ENCODE data around the gene PIF1. TPM values are rescaled to one million over a fixed set of nuclear protein-coding genes. Genes with fewer than 3 reads are reported as not detected.
"Not testable (repeated sequence)": the region's sequence is repeated elsewhere in the genome, so short reads cannot be mapped to it uniquely, and the experiment has no call there.

The PIF1 gene
- polyA plus RNA-seq, 1 donor from 2014 or later: 2.4 TPM

GRCh38 chr15:64809649-64810496 is 15.6 kb downstream of the PIF1 start:
- H3K27ac Mint-ChIP-seq: peak overlapping the region in 1 of 3 donors; percentile 58
- H3K9me3 Mint-ChIP-seq: no peaks in the 10 kb centered on the region
- H3K27me3 Mint-ChIP-seq: peaks cover 1% of the 10 kb centered on the region
- H3K4me3 Mint-ChIP-seq: no peak overlapping the region
- H3K36me3 Mint-ChIP-seq: peaks cover 2% of the 10 kb centered on the region
- peaks cover 4 to 10% (median 6%) of the 10 kb centered on the region in 3 donors for H3K4me1 Mint-ChIP-seq

GRCh38 chr15:64808785-64809453 is 16.5 kb downstream of the PIF1 start:
- peaks cover 1% of the 10 kb centered on the region for H3K27me3 Mint-ChIP-seq
- H3K36me3 Mint-ChIP-seq: peaks cover 2% of the 10 kb centered on the region
- no peak overlapping the region for H3K4me3 Mint-ChIP-seq
- H3K4me1 Mint-ChIP-seq: peaks cover 4 to 10% (median 5%) of the 10 kb centered on the region in 3 donors
- no peaks in the 10 kb centered on the region for H3K9me3 Mint-ChIP-seq
- no peak overlapping the region for H3K27ac Mint-ChIP-seq

DNA sequence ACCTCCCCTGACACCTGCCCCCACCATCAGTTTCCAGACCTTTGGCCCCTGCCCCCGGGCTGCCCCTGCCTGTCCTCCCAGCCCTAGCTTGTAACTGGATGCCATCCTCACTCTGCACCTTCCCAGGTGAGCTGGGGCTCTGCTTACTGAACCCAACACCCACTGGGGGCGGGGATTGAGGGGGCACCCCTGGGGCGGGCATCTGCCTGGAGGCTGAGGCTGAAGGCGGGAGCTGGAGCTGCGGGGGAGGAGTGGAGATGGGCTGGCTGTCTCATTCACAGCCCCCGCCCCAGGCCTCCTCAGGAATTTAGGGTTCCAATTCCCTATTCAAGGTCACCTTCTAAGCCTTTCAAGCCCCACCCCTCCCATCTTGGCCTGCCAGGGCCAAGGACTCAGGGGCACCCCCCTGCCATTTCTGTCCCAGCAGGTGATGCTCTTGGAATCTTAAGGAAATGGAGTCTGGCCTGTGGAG is 17.7 kb downstream of the PIF1 start:
- Mint-ChIP-seq H3K4me1 (peaks cover 1 to 5% (median 5%) of the 10 kb centered on the region in 3 donors), H3K9me3 (no peaks in the 10 kb centered on the region), H3K27ac (no peak overlapping the region), H3K36me3 (no peaks in the 10 kb centered on the region), H3K27me3 (peaks cover 1% of the 10 kb centered on the region), H3K4me3 (peak overlapping the region in 1 of 4 donors; percentile 28)

GRCh38 chr15:64807051-64807749 is 18.2 kb downstream of the PIF1 start:
- Mint-ChIP-seq H3K27me3 (peaks cover 1% of the 10 kb centered on the region), H3K36me3 (no peaks in the 10 kb centered on the region), H3K27ac (no peak overlapping the region), H3K4me1 (peaks cover 2 to 6% (median 5%) of the 10 kb centered on the region in 3 donors), H3K4me3 (peak overlapping the region in 1 of 4 donors; percentile 39), H3K9me3 (no peaks in the 10 kb centered on the region)

GRCh38 chr15:64806509-64806908 is 18.9 kb downstream of the PIF1 start:
- H3K4me1 Mint-ChIP-seq: peaks cover 2 to 8% (median 5%) of the 10 kb centered on the region in 3 donors
- no peaks in the 10 kb centered on the region for H3K9me3 Mint-ChIP-seq
- no peak overlapping the region for H3K4me3 Mint-ChIP-seq
- no peaks in the 10 kb centered on the region for H3K36me3 Mint-ChIP-seq
- no peak overlapping the region for H3K27ac Mint-ChIP-seq
- H3K27me3 Mint-ChIP-seq: peaks cover 1% of the 10 kb centered on the region

DNA sequence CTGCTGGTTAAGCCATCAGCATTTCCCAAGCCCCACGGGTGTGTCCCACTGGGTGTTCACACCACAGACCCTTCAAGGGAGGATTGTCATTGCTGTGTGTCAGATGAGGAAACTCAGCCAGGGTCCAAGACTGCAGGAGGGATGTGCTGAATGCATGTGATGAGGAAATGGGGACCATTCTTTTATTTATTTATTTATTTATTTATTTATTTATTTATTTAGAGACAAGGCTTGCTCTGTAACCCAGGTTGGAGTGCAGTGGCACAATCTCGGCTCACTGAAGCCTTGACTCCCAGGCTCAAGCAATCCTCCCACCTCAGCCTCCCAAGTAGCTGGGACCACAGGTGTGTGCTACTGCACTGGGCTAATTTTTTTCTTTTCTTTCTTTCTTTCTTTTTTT is 20.8 kb downstream of the PIF1 start:
- Mint-ChIP-seq H3K9me3 (no peaks in the 10 kb centered on the region), H3K27ac (no peak overlapping the region), H3K4me1 (peaks cover 0 to 9% (median 1%) of the 10 kb centered on the region in 3 donors), H3K36me3 (no peaks in the 10 kb centered on the region), H3K4me3 (no peak overlapping the region), H3K27me3 (peaks cover 1% of the 10 kb centered on the region)

DNA sequence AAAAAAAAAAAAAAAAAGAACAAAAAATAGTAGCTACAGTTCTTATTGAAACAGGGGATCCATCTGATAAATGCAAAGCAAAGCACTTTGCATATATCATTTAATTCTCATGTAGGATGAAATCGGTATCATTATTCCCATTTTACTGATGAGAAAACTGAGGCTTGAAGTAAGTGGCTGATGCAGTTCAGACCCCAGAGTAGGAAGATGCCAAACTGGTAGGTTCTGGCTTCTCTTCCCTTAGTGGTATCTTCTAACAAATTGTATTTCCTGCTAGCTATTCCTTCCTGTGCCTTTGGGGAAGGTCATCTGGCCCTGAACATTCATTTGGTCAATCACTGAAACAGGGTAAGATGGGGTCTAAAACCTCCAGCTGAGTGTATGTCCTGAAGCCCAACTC is 21.9 kb downstream of the PIF1 start:
- Mint-ChIP-seq H3K4me3 (no peak overlapping the region), H3K27me3 (no peaks in the 10 kb centered on the region), H3K9me3 (no peaks in the 10 kb centered on the region), H3K27ac (no peak overlapping the region), H3K4me1 (peaks cover 0 to 9% (median 1%) of the 10 kb centered on the region in 3 donors), H3K36me3 (no peaks in the 10 kb centered on the region)

GRCh38 chr15:64800476-64800875 is 25.0 kb downstream of the PIF1 start:
- Mint-ChIP-seq H3K27ac (peak overlapping the region in 1 of 3 donors; percentile 33), H3K4me1 (peaks cover 0 to 9% (median 1%) of the 10 kb centered on the region in 3 donors), H3K9me3 (no peaks in the 10 kb centered on the region), H3K4me3 (no peak overlapping the region), H3K27me3 (no peaks in the 10 kb centered on the region), H3K36me3 (no peaks in the 10 kb centered on the region)

DNA sequence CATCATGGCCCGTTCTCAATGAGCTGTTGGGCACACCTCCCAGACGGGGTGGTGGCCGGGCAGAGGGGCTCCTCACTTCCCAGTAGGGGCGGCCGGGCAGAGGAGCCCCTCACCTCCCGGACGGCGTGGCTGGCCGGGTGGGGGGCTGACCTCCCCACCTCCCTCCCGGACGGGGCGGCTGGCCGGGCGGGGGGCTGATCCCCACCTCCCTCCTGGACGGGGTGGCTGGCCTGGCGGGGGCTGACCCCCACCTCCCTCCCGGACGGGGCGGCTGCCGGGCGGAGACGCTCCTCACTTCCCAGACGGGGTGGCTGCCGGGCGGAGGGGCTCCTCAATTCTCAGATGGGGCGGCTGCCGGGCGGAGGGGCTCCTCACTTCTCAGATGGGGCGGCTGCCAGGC is 26.5 kb downstream of the PIF1 start:
- H3K27ac Mint-ChIP-seq, H3K4me3 Mint-ChIP-seq, H3K9me3 Mint-ChIP-seq, H3K36me3 Mint-ChIP-seq, H3K4me1 Mint-ChIP-seq, H3K27me3 Mint-ChIP-seq: not testable (repeated sequence)

- H3K27ac Mint-ChIP-seq, H3K27me3 Mint-ChIP-seq, H3K36me3 Mint-ChIP-seq, H3K9me3 Mint-ChIP-seq, H3K4me1 Mint-ChIP-seq, H3K4me3 Mint-ChIP-seq: not testable (repeated sequence)
Observed at GRCh38 chr15:64795921-64796320, 29.5 kb downstream of the PIF1 start.

- H3K36me3 Mint-ChIP-seq, H3K4me1 Mint-ChIP-seq, H3K27ac Mint-ChIP-seq, H3K9me3 Mint-ChIP-seq, H3K4me3 Mint-ChIP-seq, H3K27me3 Mint-ChIP-seq: not testable (repeated sequence)
Observed at GRCh38 chr15:64795299-64795698, 30.1 kb downstream of the PIF1 start.

GRCh38 chr15:64792282-64792681 is 33.2 kb downstream of the PIF1 start:
- Mint-ChIP-seq H3K27ac (no peak overlapping the region), H3K27me3 (no peaks in the 10 kb centered on the region), H3K36me3 (no peaks in the 10 kb centered on the region), H3K4me1 (no peaks in the 10 kb centered on the region), H3K9me3 (no peaks in the 10 kb centered on the region), H3K4me3 (no peak overlapping the region)

DNA sequence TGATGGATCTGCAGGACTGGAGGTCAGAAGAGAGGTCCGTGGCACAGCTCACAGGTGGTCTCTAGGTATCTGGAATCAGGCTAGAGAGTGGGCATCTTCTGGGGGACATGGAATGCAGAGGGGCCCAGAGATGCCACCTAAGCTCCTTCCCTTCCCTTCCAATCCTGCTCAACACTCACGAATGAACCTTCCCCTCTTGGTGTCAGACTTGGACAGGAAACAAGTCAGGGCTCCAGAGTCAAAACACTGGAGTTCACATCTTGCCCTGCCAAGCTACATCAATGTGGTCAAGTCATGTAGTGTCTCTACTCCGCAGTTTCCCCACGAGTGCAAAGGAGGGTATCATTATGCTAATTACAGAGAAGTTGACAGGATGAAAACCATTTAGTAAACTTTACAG is 34.0 kb downstream of the PIF1 start:
- Mint-ChIP-seq H3K4me3 (no peak overlapping the region), H3K9me3 (no peaks in the 10 kb centered on the region), H3K27me3 (no peaks in the 10 kb centered on the region), H3K4me1 (no peaks in the 10 kb centered on the region), H3K27ac (no peak overlapping the region), H3K36me3 (no peaks in the 10 kb centered on the region)

GRCh38 chr15:64783796-64784195 is 41.7 kb downstream of the PIF1 start:
- Mint-ChIP-seq H3K27ac (no peak overlapping the region), H3K4me3 (no peak overlapping the region), H3K27me3 (no peaks in the 10 kb centered on the region), H3K4me1 (peaks cover 0 to 11% (median 7%) of the 10 kb centered on the region in 3 donors), H3K9me3 (no peaks in the 10 kb centered on the region), H3K36me3 (peaks cover 2% of the 10 kb centered on the region)

DNA sequence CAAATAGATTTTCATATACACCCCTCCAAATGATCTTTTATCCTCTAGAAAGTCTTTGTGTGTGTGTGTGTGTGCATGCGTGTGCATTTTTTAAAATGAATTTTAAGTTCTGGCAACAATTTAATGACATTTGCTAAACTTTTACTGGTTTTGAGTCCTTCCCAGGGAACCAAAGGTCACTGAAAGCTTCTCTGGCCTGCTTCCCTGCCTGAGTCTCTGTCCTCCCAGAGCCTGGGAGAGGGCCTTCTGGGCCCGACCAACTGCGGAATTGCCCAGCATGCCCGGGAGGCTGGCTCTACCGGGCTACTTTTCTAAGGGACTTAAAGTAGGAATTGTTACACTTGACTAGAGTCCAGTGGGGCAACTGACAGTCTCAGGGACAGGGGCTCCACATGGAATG is 42.7 kb downstream of the PIF1 start:
- peaks cover 2% of the 10 kb centered on the region for H3K36me3 Mint-ChIP-seq
- no peaks in the 10 kb centered on the region for H3K27me3 Mint-ChIP-seq
- no peak overlapping the region for H3K4me3 Mint-ChIP-seq
- no peaks in the 10 kb centered on the region for H3K9me3 Mint-ChIP-seq
- H3K27ac Mint-ChIP-seq: peak overlapping the region in 1 of 3 donors; percentile 87
- peaks cover 0 to 11% (median 7%) of the 10 kb centered on the region in 3 donors for H3K4me1 Mint-ChIP-seq
